Ishikawa (cell line): Measurements from ENCODE around the gene LGI1.

Source experiments
- CEBPB ChIP-seq: IDR thresholded peaks from 2 replicates; pipeline ENCODE4 v1.6.1; 2012
- CREB1 ChIP-seq: IDR thresholded peaks from 2 replicates; pipeline ENCODE4 v1.6.1; 2012; ENCODE audit warnings: low read depth
- EGR1 ChIP-seq: IDR thresholded peaks from 2 replicates; pipeline ENCODE4 v1.6.1; 2012
- EP300 ChIP-seq: IDR thresholded peaks from 2 replicates; pipeline ENCODE4 v1.6.1; 2012; ENCODE audit warnings: borderline replicate concordance
- FOXM1 ChIP-seq: IDR thresholded peaks from 2 replicates; pipeline ENCODE4 v1.6.1; 2012; ENCODE audit warnings: low read depth, borderline replicate concordance
- NFIC ChIP-seq: IDR thresholded peaks from 2 replicates; pipeline ENCODE4 v1.6.1; 2012
- RAD21 ChIP-seq: IDR thresholded peaks from 2 replicates; pipeline ENCODE4 v1.6.1; 2012; ENCODE audit warnings: low read depth
- TAF1 ChIP-seq: IDR thresholded peaks from 2 replicates; pipeline ENCODE4 v1.6.1; 2012; ENCODE audit warnings: low read depth, mild to moderate bottlenecking
- TCF12 ChIP-seq: IDR thresholded peaks from 2 replicates; pipeline ENCODE4 v1.6.1; 2012; ENCODE audit warnings: low read depth
- TEAD4 ChIP-seq: IDR thresholded peaks from 2 replicates; pipeline ENCODE4 v1.6.1; 2012
- YY1 ChIP-seq: IDR thresholded peaks from 2 replicates; pipeline ENCODE4 v1.6.1; 2012; ENCODE audit warnings: low read depth
- ZBTB7A ChIP-seq: IDR thresholded peaks from 2 replicates; pipeline ENCODE4 v1.6.1; 2012; ENCODE audit warnings: low read depth
- TF ChIP-seq, protein P1 (sequence below): IDR thresholded peaks from 2 replicates; pipeline ENCODE4 v1.6.1; 2012
- TF ChIP-seq, protein P2 (sequence below): IDR thresholded peaks from 2 replicates; pipeline ENCODE4 v1.6.1; 2012; ENCODE audit warnings: low read depth, mild to moderate bottlenecking
- TF ChIP-seq, protein P3 (sequence below): IDR thresholded peaks from 2 replicates; pipeline ENCODE4 v1.6.1; 2012

Gene LGI1

DNA sequence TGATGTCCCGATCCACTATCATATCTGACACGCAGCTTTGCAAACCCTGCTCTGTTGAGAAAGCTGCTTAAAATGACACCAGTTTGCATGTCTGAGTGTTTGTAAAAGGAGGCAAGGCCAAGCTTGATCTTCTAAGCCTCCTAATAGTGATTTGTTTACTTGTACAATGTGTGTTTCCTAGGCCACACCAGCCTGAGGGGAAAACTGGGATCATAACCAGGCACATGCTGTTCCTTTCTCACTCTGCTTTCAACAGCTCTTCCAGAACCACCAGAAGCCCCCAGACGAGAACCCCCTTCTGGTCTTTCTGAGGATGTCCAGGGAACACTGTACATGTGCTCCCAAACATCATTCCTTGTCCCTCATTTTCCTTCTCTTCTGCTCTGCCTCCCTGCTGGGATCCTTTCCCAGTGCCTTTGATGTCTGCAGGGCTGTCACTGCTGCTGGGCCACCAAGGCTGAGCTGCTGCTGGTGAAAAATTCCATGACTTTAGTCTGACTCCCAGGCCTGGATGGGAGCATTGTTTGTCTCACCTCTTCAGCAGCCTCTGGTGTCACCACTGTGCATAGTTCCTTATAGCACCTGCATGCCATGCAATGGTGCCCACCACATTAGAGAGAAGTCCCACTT, 4.0 kb upstream of the LGI1 start:
- no peak for TF ChIP-seq ZBTB7A
- TF ChIP-seq CEBPB, result no peak
- TF ChIP-seq EP300, result no peak
- TF ChIP-seq YY1, result no peak
- TF ChIP-seq, protein P1, sequence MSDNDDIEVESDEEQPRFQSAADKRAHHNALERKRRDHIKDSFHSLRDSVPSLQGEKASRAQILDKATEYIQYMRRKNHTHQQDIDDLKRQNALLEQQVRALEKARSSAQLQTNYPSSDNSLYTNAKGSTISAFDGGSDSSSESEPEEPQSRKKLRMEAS, result no peak

DNA sequence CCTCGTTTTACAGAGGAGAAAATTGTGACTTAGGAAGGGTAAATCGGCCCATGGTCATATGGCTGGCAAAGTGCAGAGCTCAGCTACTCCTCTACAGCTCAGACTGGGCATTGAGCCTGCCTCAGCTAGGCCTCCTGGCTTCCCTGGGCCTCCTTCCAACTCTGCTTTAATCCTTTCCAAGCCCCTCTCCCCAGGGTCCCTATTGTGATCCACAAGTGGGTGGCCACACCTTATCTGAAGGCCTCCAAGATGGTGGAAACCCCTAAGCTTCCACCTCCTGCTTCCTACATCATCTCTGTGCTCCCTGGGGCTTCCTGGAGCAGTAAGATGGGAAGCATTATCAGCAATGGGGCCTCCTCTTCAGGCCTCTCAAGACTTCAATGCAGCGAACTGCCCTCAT, 3.0 kb upstream of the LGI1 start:
- TF ChIP-seq EGR1 (no peak), NFIC (no peak), CREB1 (no peak), FOXM1 (no peak), ZBTB7A (no peak), TEAD4 (no peak), YY1 (no peak), EP300 (no peak), TAF1 (no peak), RAD21 (no peak), CEBPB (no peak), TCF12 (no peak)
- TF ChIP-seq, protein P1, result no peak
- TF ChIP-seq, protein P2, sequence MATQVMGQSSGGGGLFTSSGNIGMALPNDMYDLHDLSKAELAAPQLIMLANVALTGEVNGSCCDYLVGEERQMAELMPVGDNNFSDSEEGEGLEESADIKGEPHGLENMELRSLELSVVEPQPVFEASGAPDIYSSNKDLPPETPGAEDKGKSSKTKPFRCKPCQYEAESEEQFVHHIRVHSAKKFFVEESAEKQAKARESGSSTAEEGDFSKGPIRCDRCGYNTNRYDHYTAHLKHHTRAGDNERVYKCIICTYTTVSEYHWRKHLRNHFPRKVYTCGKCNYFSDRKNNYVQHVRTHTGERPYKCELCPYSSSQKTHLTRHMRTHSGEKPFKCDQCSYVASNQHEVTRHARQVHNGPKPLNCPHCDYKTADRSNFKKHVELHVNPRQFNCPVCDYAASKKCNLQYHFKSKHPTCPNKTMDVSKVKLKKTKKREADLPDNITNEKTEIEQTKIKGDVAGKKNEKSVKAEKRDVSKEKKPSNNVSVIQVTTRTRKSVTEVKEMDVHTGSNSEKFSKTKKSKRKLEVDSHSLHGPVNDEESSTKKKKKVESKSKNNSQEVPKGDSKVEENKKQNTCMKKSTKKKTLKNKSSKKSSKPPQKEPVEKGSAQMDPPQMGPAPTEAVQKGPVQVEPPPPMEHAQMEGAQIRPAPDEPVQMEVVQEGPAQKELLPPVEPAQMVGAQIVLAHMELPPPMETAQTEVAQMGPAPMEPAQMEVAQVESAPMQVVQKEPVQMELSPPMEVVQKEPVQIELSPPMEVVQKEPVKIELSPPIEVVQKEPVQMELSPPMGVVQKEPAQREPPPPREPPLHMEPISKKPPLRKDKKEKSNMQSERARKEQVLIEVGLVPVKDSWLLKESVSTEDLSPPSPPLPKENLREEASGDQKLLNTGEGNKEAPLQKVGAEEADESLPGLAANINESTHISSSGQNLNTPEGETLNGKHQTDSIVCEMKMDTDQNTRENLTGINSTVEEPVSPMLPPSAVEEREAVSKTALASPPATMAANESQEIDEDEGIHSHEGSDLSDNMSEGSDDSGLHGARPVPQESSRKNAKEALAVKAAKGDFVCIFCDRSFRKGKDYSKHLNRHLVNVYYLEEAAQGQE, result no peak
- TF ChIP-seq, protein P3, sequence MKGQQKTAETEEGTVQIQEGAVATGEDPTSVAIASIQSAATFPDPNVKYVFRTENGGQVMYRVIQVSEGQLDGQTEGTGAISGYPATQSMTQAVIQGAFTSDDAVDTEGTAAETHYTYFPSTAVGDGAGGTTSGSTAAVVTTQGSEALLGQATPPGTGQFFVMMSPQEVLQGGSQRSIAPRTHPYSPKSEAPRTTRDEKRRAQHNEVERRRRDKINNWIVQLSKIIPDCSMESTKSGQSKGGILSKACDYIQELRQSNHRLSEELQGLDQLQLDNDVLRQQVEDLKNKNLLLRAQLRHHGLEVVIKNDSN, result no peak

DNA sequence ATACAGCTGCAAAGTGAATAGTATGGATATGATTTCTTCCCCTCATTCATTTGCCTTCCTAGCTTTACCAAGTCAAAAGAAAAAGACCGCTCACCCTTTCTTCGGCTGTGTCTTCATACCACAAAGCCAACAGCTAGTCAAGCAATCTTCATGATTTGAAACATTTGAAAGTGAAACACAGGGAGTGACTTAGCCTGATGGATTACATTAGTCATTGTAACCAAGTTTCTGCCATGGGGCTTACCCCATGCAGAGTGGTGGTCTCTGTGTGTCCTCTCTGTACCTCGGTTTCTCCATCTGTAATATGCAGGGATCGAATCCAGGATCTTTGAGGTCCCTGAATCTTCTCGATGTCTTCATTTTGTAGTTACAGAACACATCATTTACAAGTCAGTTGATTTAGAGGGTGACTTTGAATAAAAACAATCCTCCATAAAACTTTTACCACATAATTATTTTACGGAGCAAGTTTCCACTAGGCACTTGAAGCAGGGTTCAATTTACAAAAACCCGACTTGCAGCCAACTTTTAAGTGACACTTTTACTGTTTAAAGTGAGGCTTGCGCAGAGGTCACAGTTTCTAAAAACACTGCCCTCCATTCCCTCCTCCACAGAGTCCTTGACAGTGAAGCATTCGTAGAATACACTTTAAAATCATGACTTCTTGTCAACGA, 2.2 kb upstream of the LGI1 start:
- TF ChIP-seq, protein P1, result no peak
- TF ChIP-seq EGR1, result no peak
- no peak for TF ChIP-seq TAF1
- no peak for TF ChIP-seq YY1
- TF ChIP-seq NFIC, result no peak
- no peak for TF ChIP-seq CREB1
- no peak for TF ChIP-seq CEBPB
- TF ChIP-seq TEAD4, result no peak
- no peak for TF ChIP-seq ZBTB7A
- no peak for TF ChIP-seq RAD21
- TF ChIP-seq, protein P2, result no peak
- TF ChIP-seq TCF12, result no peak
- TF ChIP-seq FOXM1, result no peak
- TF ChIP-seq, protein P3, result no peak
- TF ChIP-seq EP300, result no peak

DNA sequence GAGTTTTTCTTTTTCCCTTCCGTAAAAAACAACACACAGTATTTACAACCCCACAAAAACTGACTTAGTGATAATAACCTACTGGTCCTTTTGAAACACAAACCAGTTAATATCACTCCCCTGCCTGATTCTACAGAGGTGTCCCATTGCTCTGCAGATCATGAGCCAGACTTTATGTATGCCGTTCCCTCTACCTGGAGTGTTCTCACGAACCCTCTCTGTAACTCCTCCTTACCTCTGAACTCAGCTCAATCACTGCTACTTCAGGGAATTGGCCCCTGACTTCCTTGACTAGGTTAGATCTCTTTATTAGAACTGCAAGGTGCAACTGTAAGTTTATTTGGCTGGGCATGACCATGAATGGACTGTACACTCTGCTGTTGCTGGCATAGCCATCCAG, 1.6 kb upstream of the LGI1 start:
- TF ChIP-seq TEAD4 (no peak), TCF12 (no peak), EGR1 (no peak), YY1 (no peak), EP300 (no peak), ZBTB7A (no peak), NFIC (no peak), RAD21 (no peak), FOXM1 (no peak), CREB1 (no peak), TAF1 (no peak), CEBPB (no peak)
- TF ChIP-seq, protein P3, result no peak
- TF ChIP-seq, protein P2, result no peak
- TF ChIP-seq, protein P1, result no peak
